ENCODE measurements around the gene CCN2. TPM values are rescaled to one million over a fixed set of nuclear protein-coding genes. Genes with fewer than 3 reads are reported as not detected.
A peak's percentile ranks its signal among the peaks of the same experiment; 100 is the strongest.

CCN2 gene
- total RNA-seq, 1 donor from 2014 or later = 83.1 TPM

DNA sequence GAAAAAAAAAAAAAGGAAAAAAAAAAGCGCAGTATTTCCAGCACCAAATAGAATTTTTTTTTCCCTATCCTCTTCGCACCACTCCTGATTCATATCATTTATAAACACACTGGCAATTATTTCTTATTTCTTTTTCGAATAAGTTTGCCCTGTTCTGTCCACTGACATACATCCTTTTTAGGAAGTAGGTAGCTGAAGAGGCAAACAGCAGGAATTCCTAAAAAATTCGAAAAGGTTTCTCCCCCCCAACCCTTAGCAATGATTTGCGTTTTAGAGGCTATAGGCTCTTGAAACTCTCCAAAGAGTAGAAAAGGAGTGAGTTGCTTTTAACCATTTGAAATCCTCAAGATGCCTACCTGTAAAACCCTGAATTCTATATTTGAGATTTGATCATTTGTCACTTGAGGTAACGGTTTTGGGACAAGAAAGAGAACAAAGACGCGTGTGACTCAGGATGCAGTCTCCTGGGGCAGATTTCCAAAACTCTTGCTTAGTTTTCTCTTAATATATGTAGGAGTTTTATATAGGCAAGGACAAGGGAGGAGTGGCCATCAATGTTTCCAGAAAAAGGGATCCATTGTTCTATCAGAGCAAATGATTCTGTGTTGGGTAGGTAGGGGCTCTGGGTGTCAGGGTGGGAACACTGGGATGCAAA is 531 bp upstream of the CCN2 start:
- peak overlapping the region; percentile 91 for H3K27ac ChIP-seq
- H3K9me3 ChIP-seq = no peaks in the 10 kb centered on the region
- DNase-seq (no peak), ATAC-seq (no peak)
- H3K27me3 ChIP-seq (ENCODE audit: low read depth) = no peaks in the 10 kb centered on the region
- no peaks in the 10 kb centered on the region for H3K36me3 ChIP-seq
- H3K4me1 ChIP-seq = peaks cover 32% of the 10 kb centered on the region
- peak overlapping the region; percentile 61 for H3K4me3 ChIP-seq
- intact Hi-C loops (cut with DNase I) = no loop called here
- TF ChIP-seq, protein P1, sequence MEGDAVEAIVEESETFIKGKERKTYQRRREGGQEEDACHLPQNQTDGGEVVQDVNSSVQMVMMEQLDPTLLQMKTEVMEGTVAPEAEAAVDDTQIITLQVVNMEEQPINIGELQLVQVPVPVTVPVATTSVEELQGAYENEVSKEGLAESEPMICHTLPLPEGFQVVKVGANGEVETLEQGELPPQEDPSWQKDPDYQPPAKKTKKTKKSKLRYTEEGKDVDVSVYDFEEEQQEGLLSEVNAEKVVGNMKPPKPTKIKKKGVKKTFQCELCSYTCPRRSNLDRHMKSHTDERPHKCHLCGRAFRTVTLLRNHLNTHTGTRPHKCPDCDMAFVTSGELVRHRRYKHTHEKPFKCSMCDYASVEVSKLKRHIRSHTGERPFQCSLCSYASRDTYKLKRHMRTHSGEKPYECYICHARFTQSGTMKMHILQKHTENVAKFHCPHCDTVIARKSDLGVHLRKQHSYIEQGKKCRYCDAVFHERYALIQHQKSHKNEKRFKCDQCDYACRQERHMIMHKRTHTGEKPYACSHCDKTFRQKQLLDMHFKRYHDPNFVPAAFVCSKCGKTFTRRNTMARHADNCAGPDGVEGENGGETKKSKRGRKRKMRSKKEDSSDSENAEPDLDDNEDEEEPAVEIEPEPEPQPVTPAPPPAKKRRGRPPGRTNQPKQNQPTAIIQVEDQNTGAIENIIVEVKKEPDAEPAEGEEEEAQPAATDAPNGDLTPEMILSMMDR (IDR thresholded peaks at IDR 0.05) = no peak

DNA sequence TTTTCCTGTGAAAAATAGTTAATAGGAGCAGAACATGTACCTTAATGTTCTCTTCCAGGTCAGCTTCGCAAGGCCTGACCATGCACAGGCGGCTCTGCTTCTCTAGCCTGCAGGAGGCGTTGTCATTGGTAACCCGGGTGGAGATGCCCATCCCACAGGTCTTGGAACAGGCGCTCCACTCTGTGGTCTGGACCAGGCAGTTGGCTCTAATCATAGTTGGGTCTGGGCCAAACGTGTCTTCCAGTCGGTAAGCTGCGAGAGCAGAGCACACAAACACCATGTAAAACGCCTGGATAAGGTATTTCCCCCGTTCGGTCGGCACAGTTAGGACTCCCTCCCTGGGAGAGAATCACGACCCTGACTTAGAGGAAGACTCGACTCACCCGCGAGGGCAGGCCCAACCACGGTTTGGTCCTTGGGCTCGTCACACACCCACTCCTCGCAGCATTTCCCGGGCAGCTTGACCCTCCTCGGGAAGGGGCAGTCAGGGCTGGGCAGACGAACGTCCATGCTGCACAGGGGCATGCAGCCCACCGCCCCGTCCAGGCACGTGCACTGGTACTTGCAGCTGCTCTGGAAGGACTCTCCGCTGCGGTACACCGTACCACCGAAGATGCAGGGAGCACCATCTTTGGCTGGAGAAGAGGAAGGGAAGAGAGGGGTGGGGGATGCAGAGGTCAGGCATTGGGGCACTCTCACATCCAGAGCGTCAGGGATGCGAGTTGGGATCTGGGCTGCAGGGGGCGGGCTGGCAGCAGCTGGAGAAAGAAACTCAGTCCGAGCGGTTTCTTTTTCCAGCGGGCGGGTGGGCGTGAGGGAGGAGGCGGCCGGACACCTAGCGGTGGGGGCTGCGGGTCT is 1.0 kb downstream of the CCN2 start:
- H3K9me3 ChIP-seq = no peaks in the 10 kb centered on the region
- H3K27me3 ChIP-seq (ENCODE audit: low read depth) = no peaks in the 10 kb centered on the region
- intact Hi-C loops (cut with DNase I) = no loop called here
- TF ChIP-seq, protein P1 (IDR thresholded peaks at IDR 0.05) = peak; percentile 46
- H3K4me1 ChIP-seq = peaks cover 32% of the 10 kb centered on the region
- peak overlapping the region; percentile 91 for H3K27ac ChIP-seq
- peak; percentile 66 to 70 for ATAC-seq
- H3K4me3 ChIP-seq = peak overlapping the region; percentile 61
- H3K36me3 ChIP-seq = no peaks in the 10 kb centered on the region
- peak; percentile 74 for DNase-seq

DNA sequence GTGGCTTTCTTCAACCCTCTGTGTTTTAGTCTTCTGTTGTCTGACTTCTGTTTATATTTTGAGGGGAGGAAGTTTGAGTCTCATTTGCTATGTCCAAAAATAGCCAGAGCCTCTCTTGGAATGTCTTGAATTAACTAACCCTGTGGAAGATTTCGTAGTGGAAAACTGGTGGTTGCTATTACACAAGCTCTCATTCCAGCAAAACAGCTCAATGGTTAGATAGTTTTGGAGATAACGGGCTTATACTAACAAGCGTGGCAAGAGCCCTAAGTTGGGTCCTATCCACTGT is 1.6 kb downstream of the CCN2 start:
- no peaks in the 10 kb centered on the region for H3K9me3 ChIP-seq
- ATAC-seq (no peak), DNase-seq (no peak)
- peaks cover 32% of the 10 kb centered on the region for H3K4me1 ChIP-seq
- TF ChIP-seq, protein P1 (IDR thresholded peaks at IDR 0.05) = no peak
- H3K36me3 ChIP-seq = no peaks in the 10 kb centered on the region
- H3K27me3 ChIP-seq (ENCODE audit: low read depth) = no peaks in the 10 kb centered on the region
- intact Hi-C loops (cut with DNase I) = no loop called here
- peak overlapping the region; percentile 61 for H3K4me3 ChIP-seq
- peak overlapping the region; percentile 91 for H3K27ac ChIP-seq

DNA sequence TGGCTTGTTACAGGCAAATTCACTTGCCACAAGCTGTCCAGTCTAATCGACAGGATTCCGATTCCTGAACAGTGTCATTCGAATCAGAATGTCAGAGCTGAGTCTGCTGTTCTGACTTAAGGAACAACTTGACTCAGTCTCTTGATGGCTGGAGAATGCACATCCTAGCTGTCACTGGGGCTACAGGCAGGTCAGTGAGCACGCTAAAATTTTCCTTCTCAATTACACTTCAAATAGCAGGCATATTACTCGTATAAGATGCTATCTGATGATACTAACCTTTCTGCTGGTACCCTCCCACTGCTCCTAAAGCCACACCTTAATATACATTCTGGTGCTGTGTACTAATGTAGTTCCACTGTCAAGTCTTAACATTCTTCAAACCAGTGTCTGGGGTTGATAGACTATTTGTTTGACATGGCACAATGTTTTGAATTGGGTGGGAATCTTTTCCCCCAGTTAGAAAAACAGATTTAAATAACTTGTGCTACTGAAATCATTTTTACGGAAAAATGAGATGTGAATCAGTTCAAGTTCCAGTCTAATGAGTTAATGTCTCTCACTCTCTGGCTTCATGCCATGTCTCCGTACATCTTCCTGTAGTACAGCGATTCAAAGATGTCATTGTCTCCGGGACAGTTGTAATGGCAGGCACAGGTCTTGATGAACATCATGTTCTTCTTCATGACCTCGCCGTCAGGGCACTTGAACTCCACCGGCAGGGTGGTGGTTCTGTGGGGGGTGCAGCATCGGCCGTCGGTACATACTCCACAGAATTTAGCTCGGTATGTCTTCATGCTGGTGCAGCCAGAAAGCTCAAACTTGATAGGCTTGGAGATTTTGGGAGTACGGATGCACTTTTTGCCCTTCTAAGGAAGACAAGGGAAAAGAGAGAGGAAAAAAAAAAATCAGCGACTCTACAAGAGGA is 2.2 kb downstream of the CCN2 start:
- no peak for DNase-seq
- ATAC-seq = no peak

More for the DNA sequence above, 2.2 kb downstream of the CCN2 start:
- Histone ChIP-seq H3K4me1 (peaks cover 27% of the 10 kb centered on the region), H3K9me3 (no peaks in the 10 kb centered on the region), H3K27ac (peak overlapping the region; percentile 91), H3K27me3 (ENCODE audit: low read depth) (no peaks in the 10 kb centered on the region), H3K36me3 (no peaks in the 10 kb centered on the region), H3K4me3 (peak overlapping the region; percentile 61)
- intact Hi-C loops (cut with DNase I) = no loop called here
- TF ChIP-seq, protein P1 (IDR thresholded peaks at IDR 0.05) = no peak
